ENCODE results near the gene CEP57.
"Not testable (repeated sequence)": the region's sequence is repeated elsewhere in the genome, so short reads cannot be mapped to it uniquely, and the experiment has no call there.

The CEP57 gene

GRCh38 chr11:95799546-95799945, 9.2 kb downstream of the CEP57 start:
- no peak for DNase-seq (ENCODE audit: low read depth)

GRCh38 chr11:95800438-95800837, 10.1 kb downstream of the CEP57 start:
- no peak for DNase-seq (ENCODE audit: low read depth)

- no peak for DNase-seq (ENCODE audit: low read depth)
Measured at GRCh38 chr11:95802806-95803205, 12.5 kb downstream of the CEP57 start.

GRCh38 chr11:95803973-95804372, 13.7 kb downstream of the CEP57 start:
- DNase-seq (ENCODE audit: low read depth), result no peak

DNA sequence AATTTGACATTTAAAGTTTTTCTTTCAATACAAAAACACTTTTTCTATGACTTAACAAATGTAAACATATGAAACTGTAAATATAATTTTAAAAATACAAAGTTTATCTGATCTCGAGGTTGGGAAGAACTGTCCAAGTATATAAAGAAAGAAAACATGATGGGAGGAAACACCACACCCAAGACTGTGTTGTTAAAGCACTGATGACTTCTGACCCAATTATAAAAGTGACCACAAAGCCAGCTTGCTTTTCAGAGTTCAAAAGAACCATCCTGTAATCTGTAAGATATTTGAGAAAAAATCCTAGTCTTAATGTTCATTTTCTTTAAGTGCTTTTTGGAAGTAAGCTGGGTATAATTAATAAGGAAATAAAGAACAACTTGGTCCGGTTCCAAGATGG, 15.6 kb downstream of the CEP57 start:
- DNase-seq (ENCODE audit: low read depth), result no peak

DNA sequence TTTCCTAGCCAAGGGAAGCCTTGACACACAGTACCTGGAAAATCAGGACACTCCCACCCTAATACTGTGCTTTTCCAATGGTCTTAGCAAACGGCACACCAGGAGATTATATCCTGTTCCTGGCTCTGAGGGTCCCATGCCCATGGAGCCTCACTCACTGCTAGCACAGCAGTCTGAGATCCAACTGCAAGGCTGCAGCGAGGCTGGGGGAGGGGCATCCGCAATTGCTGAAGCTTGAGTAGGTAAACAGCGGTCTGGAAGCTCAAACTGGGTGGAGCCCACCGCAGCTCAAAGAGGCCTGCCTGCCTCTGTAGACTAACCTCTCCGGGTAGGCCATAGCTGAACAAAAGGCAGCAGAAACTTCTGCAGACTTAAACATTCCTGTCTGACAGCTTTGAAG, 16.2 kb downstream of the CEP57 start:
- DNase-seq (ENCODE audit: low read depth), result not testable (repeated sequence)

DNA sequence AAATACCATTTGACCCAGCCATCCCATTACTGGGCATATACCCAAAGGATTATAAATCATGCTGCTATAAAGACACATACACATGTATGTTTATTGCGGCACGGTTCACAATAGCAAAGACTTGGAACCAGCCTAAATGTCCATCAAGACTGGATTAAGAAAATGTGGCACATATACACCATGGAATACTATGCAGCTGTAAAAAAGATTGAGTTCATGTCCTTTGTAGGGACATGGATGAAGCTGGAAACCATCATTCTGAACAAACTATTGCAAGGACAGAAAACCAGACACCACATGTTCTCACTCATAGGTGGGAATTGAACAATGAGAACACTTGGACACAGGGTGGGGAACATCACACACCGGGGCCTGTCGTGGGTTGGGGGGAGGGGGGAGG, 20.8 kb downstream of the CEP57 start:
- DNase-seq (ENCODE audit: low read depth), result not testable (repeated sequence)

- DNase-seq (ENCODE audit: low read depth), result no peak
Measured at GRCh38 chr11:95816037-95816436, 25.7 kb downstream of the CEP57 start.

- no peak for DNase-seq (ENCODE audit: low read depth)
Measured at GRCh38 chr11:95821640-95822039, 31.3 kb downstream of the CEP57 start.

DNA sequence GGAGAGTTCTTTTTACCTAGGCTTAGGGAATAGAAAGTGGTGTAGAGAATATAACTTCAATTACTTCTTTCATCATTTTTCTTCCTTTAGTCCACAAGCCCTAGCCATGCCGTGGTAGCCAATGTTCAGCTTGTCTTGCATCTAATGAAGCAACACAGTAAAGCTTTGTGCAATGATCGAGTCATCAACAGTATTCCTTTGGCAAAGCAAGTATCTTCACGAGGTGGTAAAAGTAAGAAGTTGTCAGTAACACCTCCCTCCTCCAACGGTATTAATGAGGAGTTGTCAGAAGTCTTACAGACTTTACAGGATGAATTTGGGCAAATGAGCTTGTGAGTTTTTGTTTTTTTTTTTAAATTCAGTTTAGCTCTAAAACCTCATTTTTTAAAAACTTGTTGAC, 37.4 kb downstream of the CEP57 start:
- DNase-seq (ENCODE audit: low read depth), result no peak

DNA sequence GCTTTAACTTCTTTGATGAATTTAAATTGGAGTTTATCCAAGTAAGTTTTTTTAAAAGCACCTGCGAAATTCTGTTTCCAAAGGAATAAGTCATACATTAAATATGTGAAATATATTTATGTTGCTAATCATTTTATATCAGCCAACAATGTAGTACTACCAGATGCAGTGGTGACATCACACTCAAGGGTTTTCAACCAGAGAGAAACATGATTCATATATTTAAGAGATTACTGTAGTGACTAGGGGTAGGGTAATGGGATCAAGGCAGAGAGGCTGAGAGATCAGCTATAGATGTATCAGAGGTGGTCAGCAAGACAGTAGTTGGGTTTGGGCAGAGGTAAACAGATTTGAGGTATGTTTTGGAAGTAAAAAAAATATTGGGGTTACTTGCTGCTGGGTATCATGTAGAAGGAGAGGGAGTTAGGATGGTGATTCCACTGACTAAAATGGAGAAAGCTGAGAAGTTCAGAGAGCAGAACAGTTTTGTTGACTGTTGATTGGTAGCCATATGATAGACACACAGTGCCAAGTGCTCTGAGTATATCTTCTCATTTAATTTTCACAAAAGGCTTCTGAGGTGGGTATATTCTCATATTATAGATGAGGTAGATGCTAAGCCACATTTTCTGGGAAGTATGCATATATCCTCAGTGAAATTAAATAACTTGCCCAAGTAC, 39.4 kb downstream of the CEP57 start:
- DNase-seq (ENCODE audit: low read depth), result no peak

- DNase-seq (ENCODE audit: low read depth), result peak; percentile 71
Measured at GRCh38 chr11:95831198-95831883, 41.0 kb downstream of the CEP57 start.

DNA sequence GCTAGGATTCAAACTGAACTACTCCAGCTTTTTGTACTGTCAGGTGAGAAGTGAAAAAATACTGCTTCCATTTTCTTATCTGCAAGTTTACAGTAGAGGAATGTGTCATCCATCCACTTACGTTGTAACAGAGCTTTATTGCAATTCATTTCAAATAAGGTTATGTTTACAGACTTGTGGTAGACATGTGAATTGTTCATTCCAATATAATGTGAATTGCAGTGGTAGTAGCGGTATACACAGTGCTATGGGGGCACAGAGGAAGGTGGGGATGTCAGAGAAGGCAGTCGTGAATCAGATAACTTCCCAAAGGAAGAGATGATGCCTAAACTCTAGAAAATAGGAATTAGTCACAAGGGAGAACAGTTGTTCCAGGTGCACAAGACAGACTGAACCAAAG, 42.5 kb downstream of the CEP57 start:
- no peak for DNase-seq (ENCODE audit: low read depth)

- no peak for DNase-seq (ENCODE audit: low read depth)
Measured at GRCh38 chr11:95833378-95833777, 43.1 kb downstream of the CEP57 start.

- no peak for DNase-seq (ENCODE audit: low read depth)
Measured at GRCh38 chr11:95835351-95835750, 45.1 kb downstream of the CEP57 start.

DNA sequence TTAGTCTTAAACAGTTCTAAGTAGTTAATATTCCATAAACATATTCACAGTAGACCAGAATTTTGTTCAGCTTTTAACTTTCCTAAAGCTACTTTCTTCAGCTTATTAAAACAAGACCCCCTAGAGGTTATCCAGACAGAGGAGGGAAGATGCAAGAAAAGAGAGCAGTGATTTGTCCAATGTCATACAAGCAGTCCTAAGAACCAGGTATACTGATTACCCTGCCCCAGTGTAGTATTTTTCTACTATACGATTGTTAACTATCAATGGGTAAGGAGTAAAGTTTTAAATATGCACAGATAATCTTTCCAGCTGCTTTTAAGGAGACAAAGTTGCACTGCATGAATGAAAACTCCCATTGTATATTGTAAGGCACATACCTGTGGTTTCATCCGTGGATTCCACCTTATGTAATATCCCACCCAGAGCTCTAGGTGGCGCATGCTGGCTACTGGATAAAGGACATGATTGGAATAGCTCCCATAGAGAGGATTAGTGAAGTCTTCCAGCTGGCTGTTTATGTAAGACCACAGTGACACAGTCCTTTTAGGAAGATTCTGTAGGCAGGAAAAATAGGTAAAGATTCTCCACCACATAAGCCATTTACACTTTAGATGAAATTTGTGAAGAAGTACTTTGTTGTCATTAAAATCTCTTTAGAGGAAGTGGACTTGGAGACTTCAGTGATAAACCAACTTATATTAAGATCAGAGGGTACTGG, 45.6 kb downstream of the CEP57 start:
- DNase-seq (ENCODE audit: low read depth), result peak; percentile 65

- no peak for DNase-seq (ENCODE audit: low read depth)
Measured at GRCh38 chr11:95845167-95845566, 54.9 kb downstream of the CEP57 start.

DNA sequence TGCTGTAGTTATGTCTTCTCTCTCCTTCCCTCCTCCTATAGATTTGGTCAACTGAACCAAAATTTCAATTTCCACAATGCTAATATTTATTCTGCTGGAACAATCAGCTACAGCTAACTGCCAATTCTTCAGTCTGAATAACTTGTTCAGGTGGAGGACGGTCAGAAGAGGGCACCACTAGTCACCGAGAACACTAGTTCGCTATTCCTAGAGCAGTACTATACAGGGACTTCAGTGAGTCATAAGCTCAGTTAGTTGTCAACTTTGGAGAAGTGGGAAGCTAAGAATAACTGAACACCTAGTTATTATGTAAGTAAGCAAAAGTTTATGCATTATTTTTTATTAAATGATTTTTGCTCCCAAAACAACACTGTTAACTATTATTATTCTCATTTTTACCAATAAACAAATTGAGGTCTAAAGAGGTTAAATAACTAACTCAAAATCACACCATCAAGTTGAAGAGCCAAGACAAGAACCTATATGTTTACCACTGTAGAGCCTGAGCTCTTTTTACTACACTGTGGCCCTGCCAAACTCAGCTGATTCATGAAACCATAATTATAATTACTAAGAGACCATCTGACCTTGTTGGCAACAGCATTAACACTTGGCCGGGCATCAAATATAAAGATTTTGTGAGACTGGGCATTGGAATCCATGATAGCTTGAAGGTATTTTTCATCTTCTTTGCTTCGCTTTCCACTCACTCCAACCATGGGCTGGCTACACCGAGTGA, 59.0 kb downstream of the CEP57 start:
- DNase-seq (ENCODE audit: low read depth), result peak; percentile 42

DNA sequence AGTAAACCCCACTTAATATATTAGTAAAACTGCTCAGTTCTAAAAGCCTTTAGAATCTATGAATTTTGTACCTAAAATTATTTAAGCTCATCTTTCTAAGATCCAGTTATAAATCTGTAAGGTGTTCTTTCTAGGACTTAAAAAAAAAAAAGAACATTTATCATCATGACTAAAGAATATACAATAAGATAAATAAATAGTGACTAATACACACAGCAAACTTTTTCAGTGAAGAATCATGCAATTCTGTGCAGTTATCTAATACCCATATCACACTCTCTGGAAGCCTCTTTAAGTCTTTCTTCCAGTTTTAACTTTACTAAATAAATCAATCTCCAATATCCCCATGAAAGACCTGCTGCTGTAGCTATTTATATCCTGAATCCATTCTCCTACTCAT, 59.8 kb downstream of the CEP57 start:
- DNase-seq (ENCODE audit: low read depth), result no peak

GRCh38 chr11:95853138-95853537, 62.8 kb downstream of the CEP57 start:
- DNase-seq (ENCODE audit: low read depth), result no peak

GRCh38 chr11:95853862-95854261, 63.6 kb downstream of the CEP57 start:
- no peak for DNase-seq (ENCODE audit: low read depth)

DNA sequence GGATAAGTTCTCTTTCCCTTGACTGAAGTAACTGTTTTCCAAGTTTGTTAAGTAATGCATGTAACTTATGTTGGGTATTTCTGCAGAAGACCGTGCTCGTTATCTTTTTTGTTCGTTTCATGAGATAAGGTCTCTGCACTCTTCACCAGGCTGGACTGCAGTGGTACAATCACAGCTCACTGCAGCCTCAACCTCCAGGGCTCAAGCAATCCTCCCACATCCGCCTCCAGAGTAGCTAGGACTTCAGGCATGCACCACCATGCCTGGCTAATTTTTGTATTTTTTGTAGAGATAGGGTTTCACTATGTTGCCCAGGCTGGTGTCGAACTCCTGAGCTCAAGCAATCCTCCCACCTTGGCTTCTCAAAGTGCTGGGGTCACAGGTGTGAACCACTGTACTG, 64.1 kb downstream of the CEP57 start:
- not testable (repeated sequence) for DNase-seq (ENCODE audit: low read depth)

DNA sequence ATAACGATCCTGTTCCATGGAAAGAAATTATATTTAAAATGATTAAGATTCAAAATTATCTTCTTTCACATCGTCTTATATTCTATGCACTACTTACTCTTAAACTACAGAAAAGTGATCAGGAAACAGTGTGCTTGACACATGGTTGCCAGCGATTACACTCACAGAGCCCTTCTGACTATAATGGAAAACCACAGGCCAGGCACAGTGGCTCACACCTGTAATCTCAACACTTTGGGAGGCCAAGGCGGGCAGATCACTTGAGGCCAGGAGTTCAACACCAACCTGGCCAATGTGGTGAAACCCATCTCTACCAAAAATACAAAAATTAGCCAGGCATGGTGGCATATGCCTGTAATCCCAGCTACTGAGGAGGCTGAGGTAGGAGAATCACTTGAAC, 69.7 kb downstream of the CEP57 start:
- DNase-seq (ENCODE audit: low read depth), result not testable (repeated sequence)
